HCT116 (cell line): ENCODE measurements around the gene WDR90. TPM values are rescaled to one million over a fixed set of nuclear protein-coding genes. Genes with fewer than 3 reads are reported as not detected.

Experiments
- ATAC-seq: fragments of 200-7000 bp; cut with Tn5 transposase; 2 replicates; pipeline ENCODE4 v1.9.1; 2020; ENCODE audit warnings: mild to moderate bottlenecking, moderate library complexity
- BruUV-seq: library from RNA; stranded (reverse); fragments of 400-500 nt; replicated peaks from 2 replicates; lab custom pipeline; 2021; lab: Mats Ljungman, UMichigan
- CTCF ChIA-PET: fragments of 300-600 bp; sonication (Branson Sonifier 250); formaldehyde crosslinking; loops from one replicate; lab custom pipeline; 2021; ENCODE audit warnings: antibody characterized with exemption; lab: Charles Lee
- POLR2A ChIA-PET: fragments of 300-600, 350-600 bp; sonication (Branson Sonifier 250); formaldehyde crosslinking; loops from one replicate; lab custom pipeline; 2021; ENCODE audit warnings: antibody characterized with exemption; lab: Charles Lee
- RAD21 ChIA-PET, 2 experiments: fragments of 300-600 bp; sonication (Branson Sonifier 250); formaldehyde crosslinking; loops; one replicate each; lab custom pipeline; 2023; ENCODE audit warnings: low total read pairs in 2 of 2; ENCODE audit not compliant: uncharacterized antibody in 2 of 2, unreplicated experiment in 2 of 2, low non-redundant PET in 1 of 2; lab: Charles Lee
- DNase-seq: peaks from one replicate; pipeline ENCODE4 v3.0.0-alpha.2; 2010; ENCODE audit warnings: low read depth, low spot score
- H2AFZ ChIP-seq: fragments of 200-600 bp; shearing (Covaris generic), sonication (generic); 2 replicates; pipeline ENCODE4 v1.6.1; 2017; ENCODE audit warnings: low read depth, mixed run types, mixed read lengths, antibody characterized with exemption, low read length; ENCODE audit not compliant: poor library complexity, severe bottlenecking
- H3K27ac ChIP-seq: 2 replicates; pipeline ENCODE4 v1.5.1; 2012; ENCODE audit warnings: low read depth, low read length
- H3K27me3 ChIP-seq: fragments of 200-600 bp; sonication (generic); 2 replicates; pipeline ENCODE4 v1.6.1; 2016; ENCODE audit warnings: mixed run types, low read length, mixed read lengths; ENCODE audit not compliant: insufficient read depth
- H3K36me3 ChIP-seq, 2 experiments: fragments of 200-500 bp in 1 of 2; fragments of 200-600 bp in 1 of 2; sonication (Bioruptor generic) in 1 of 2; sonication (generic) in 1 of 2; 2 replicates each; pipeline versions ENCODE4 v1.5.1 to v1.6.1; 2014 to 2016; ENCODE audit warnings: low read length in 2 of 2, inconsistent platforms in 1 of 2, mixed read lengths in 1 of 2, mixed run types in 1 of 2; ENCODE audit not compliant: insufficient read depth in 2 of 2, control insufficient read depth in 1 of 2
- H3K4me1 ChIP-seq, 2 experiments: fragments of 200-600 bp in 1 of 2; sonication (generic) in 1 of 2; 2 replicates each; pipeline versions ENCODE4 v1.5.1 to v1.6.1; 2012 to 2017; ENCODE audit warnings: low read length in 2 of 2, inconsistent platforms in 1 of 2, mild to moderate bottlenecking in 1 of 2, mixed read lengths in 1 of 2, mixed run types in 1 of 2, moderate library complexity in 1 of 2; ENCODE audit not compliant: insufficient read depth in 2 of 2, control insufficient read depth in 1 of 2
- H3K4me2 ChIP-seq: fragments of 200-600 bp; sonication (generic); 2 replicates; pipeline ENCODE4 v1.6.1; 2017; ENCODE audit warnings: mixed run types, low read length, mixed read lengths
- H3K4me3 ChIP-seq, 2 experiments: fragments of 200-600 bp in 1 of 2; sonication (generic) in 1 of 2; replicated peaks in 1 of 2; 2 replicates each; pipeline ENCODE4 v1.5.1; 2011 to 2016; ENCODE audit warnings: low read length in 2 of 2, control low read depth in 1 of 2, low read depth in 1 of 2, mild to moderate bottlenecking in 1 of 2, mixed read lengths in 1 of 2, mixed run types in 1 of 2
- H3K79me2 ChIP-seq: fragments of 200-600 bp; sonication (generic); 2 replicates; pipeline ENCODE4 v1.6.1; 2017; ENCODE audit warnings: mild to moderate bottlenecking, mixed run types, low read length, moderate library complexity, mixed read lengths; ENCODE audit not compliant: insufficient read depth
- H3K9ac ChIP-seq: fragments of 200-600 bp; sonication (generic); 2 replicates; pipeline ENCODE4 v1.6.1; 2016; ENCODE audit warnings: low read length, mixed read lengths
- H3K9me2 ChIP-seq: fragments of 200-600 bp; sonication (generic), shearing (Covaris generic); 2 replicates; pipeline ENCODE4 v1.6.1; 2017; ENCODE audit warnings: mixed run types, mild to moderate bottlenecking, moderate library complexity; ENCODE audit not compliant: insufficient read depth
- H3K9me3 ChIP-seq, 2 experiments: fragments of 200-500 bp in 1 of 2; fragments of 200-600 bp in 1 of 2; sonication (Bioruptor generic) in 1 of 2; sonication (generic) in 1 of 2; 2 replicates each; pipeline ENCODE4 v1.6.1; 2014 to 2017; ENCODE audit warnings: low read length in 2 of 2, mixed read lengths in 2 of 2, inconsistent platforms in 1 of 2, low read depth in 1 of 2, mild to moderate bottlenecking in 1 of 2, mixed run types in 1 of 2, moderate library complexity in 1 of 2; ENCODE audit not compliant: control insufficient read depth in 1 of 2, insufficient read depth in 1 of 2
- H4K20me1 ChIP-seq: fragments of 200-600 bp; sonication (generic), shearing (Covaris generic); 2 replicates; pipeline ENCODE4 v1.6.1; 2017; ENCODE audit warnings: mixed run types, mild to moderate bottlenecking, moderate library complexity; ENCODE audit not compliant: insufficient read depth
- ATF3 ChIP-seq: IDR thresholded peaks from 2 replicates; pipeline ENCODE4 v1.6.1; 2012
- CEBPB ChIP-seq: IDR thresholded peaks from 2 replicates; pipeline ENCODE4 v1.6.1; 2012; ENCODE audit warnings: low read depth
- EGR1 ChIP-seq: IDR thresholded peaks from 2 replicates; pipeline ENCODE4 v1.6.1; 2012; ENCODE audit warnings: low read depth
- EZH2phosphoT487 ChIP-seq: fragments of 200-600 bp; IDR thresholded peaks from 2 replicates; pipeline ENCODE4 v1.6.1; 2018; ENCODE audit warnings: antibody characterized with exemption, borderline replicate concordance
- POLR2A ChIP-seq: IDR thresholded peaks from 2 replicates; pipeline ENCODE4 v1.7.0; 2011; ENCODE audit warnings: borderline replicate concordance; ENCODE audit not compliant: insufficient read depth, insufficient read length; ENCODE audit errors: extremely low read depth
- POLR2AphosphoS5 ChIP-seq: IDR thresholded peaks from 2 replicates; pipeline ENCODE4 v1.6.1; 2011; ENCODE audit warnings: mild to moderate bottlenecking, low read depth, low read length, moderate library complexity
- RAD21 ChIP-seq: IDR thresholded peaks from 2 replicates; pipeline ENCODE4 v1.6.1; 2012; ENCODE audit warnings: low read depth, mild to moderate bottlenecking
- YY1 ChIP-seq: IDR thresholded peaks from 2 replicates; pipeline ENCODE4 v1.6.1; 2011; ENCODE audit warnings: low read length, low read depth, moderate library complexity, mild to moderate bottlenecking; ENCODE audit not compliant: insufficient replicate concordance; ENCODE audit errors: extremely low read depth
- ZBTB33 ChIP-seq: IDR thresholded peaks from 2 replicates; pipeline ENCODE4 v1.6.1; 2011; ENCODE audit warnings: mild to moderate bottlenecking, low read length, moderate library complexity; ENCODE audit not compliant: insufficient replicate concordance; ENCODE audit errors: extremely low read depth
- ZFX ChIP-seq: fragments of 450-650 bp; IDR thresholded peaks from 2 replicates; pipeline ENCODE4 v1.6.1; 2017
- intact Hi-C: fragments of 100-400 bp; cut with micrococcal nuclease; formaldehyde crosslinking; loops from 2 replicates; pipeline ENCODE4 v1.10.0; 2022
- total RNA-seq: library from RNA; stranded (reverse); gene quantifications from one replicate; pipeline ENCODE4 v1.2.1, GENCODE V29; 2021; ENCODE audit not compliant: unreplicated experiment

Gene WDR90
- total RNA-seq, 1 experiment from 2014 or later, result 73.7 TPM

- peak within 1 kb of the TSS; percentile 71 to 90 for H3K4me3 ChIP-seq
- H3K36me3 ChIP-seq, result peaks cover 0 to 33% of the 10 kb centered on the region in 2 experiments; a peak in 2 of 4 replicates
- TF ChIP-seq YY1, result peak; percentile 91
- TF ChIP-seq ZFX, result peak; percentile 90
- no peak for TF ChIP-seq RAD21
- no peak for TF ChIP-seq EGR1
- TF ChIP-seq POLR2AphosphoS5, result peak; percentile 91
- TF ChIP-seq CEBPB, result no peak
- peak; percentile 93 for TF ChIP-seq POLR2A
- no peak for TF ChIP-seq EZH2phosphoT487
- no peak for TF ChIP-seq ZBTB33
- TF ChIP-seq ATF3, result no peak
- H3K4me1 ChIP-seq, result peaks cover 17 to 58% of the 10 kb centered on the region in 2 experiments
- BruUV-seq, result no TSS peak
- DNase-seq (peak; percentile 89), ATAC-seq (peak; percentile 70)
- peak within 1 kb of the TSS; percentile 92 for H3K9ac ChIP-seq
- H2AFZ ChIP-seq, result no peak within 1 kb of the TSS
- CTCF ChIA-PET, result interaction anchor here (1.2 kb wide), 1 partner anchor 32 kb away, joined by 3 read pairs; no protein-coding TSS in a partner anchor
- POLR2A ChIA-PET, result interaction anchor here (0.7 kb wide), 1 partner anchor 11 kb away, joined by 3 read pairs; no protein-coding TSS in a partner anchor
- H3K27ac ChIP-seq, result peak within 1 kb of the TSS; percentile 98
- RAD21 ChIA-PET, result no interaction called here
- peaks cover 48% of the 10 kb centered on the region for H3K79me2 ChIP-seq
- no peaks in the 10 kb centered on the region for H3K9me3 ChIP-seq
- H3K9me2 ChIP-seq, result no peaks in the 10 kb centered on the region
- intact Hi-C loops, result no loop called here
- H4K20me1 ChIP-seq, result no peaks in the 10 kb centered on the region
- H3K27me3 ChIP-seq, result no peaks in the 10 kb centered on the region
- H3K4me2 ChIP-seq, result peak within 1 kb of the TSS; percentile 97
These were observed 35.1 kb downstream of the WDR90 start, which contains the start of gene JMJD8 for GRCh38 chr16:684071-684794. Gene JMJD8 (minus strand): TSS chr16:684334. CDS start chr16:684319, 15 bp downstream.
